Erythroblast (primary cell): ENCODE measurements around the gene DBH.

Experiments used
- GATA1 ChIP-seq: IDR thresholded peaks from 2 replicates; pipeline ENCODE4 v1.6.1; 2011; ENCODE audit warnings: low read depth, mild to moderate bottlenecking, control low read depth, low read length, moderate library complexity
- POLR2A ChIP-seq: IDR thresholded peaks from 2 replicates; pipeline ENCODE4 v1.6.1; 2011; ENCODE audit warnings: mild to moderate bottlenecking, low read length

- TF ChIP-seq POLR2A (no peak), GATA1 (no peak)
Observed at GRCh38 chr9:133591985-133592384, 44.2 kb upstream of the DBH start.
